Ishikawa (cell line): ENCODE results near the gene SIT1.

ENCODE experiments used
- CEBPB ChIP-seq: IDR thresholded peaks from 2 replicates; pipeline ENCODE4 v1.6.1; 2012
- CREB1 ChIP-seq: IDR thresholded peaks from 2 replicates; pipeline ENCODE4 v1.6.1; 2012; ENCODE audit warnings: low read depth
- EGR1 ChIP-seq: IDR thresholded peaks from 2 replicates; pipeline ENCODE4 v1.6.1; 2012
- EP300 ChIP-seq: IDR thresholded peaks from 2 replicates; pipeline ENCODE4 v1.6.1; 2012; ENCODE audit warnings: borderline replicate concordance
- FOXM1 ChIP-seq: IDR thresholded peaks from 2 replicates; pipeline ENCODE4 v1.6.1; 2012; ENCODE audit warnings: low read depth, borderline replicate concordance
- MAX ChIP-seq: IDR thresholded peaks from 2 replicates; pipeline ENCODE4 v1.6.1; 2012
- NFIC ChIP-seq: IDR thresholded peaks from 2 replicates; pipeline ENCODE4 v1.6.1; 2012
- RAD21 ChIP-seq: IDR thresholded peaks from 2 replicates; pipeline ENCODE4 v1.6.1; 2012; ENCODE audit warnings: low read depth
- REST ChIP-seq: IDR thresholded peaks from 2 replicates; pipeline ENCODE4 v1.6.1; 2012; ENCODE audit warnings: low read depth, mild to moderate bottlenecking
- TAF1 ChIP-seq: IDR thresholded peaks from 2 replicates; pipeline ENCODE4 v1.6.1; 2012; ENCODE audit warnings: low read depth, mild to moderate bottlenecking
- TCF12 ChIP-seq: IDR thresholded peaks from 2 replicates; pipeline ENCODE4 v1.6.1; 2012; ENCODE audit warnings: low read depth
- TEAD4 ChIP-seq: IDR thresholded peaks from 2 replicates; pipeline ENCODE4 v1.6.1; 2012
- USF1 ChIP-seq: IDR thresholded peaks from 2 replicates; pipeline ENCODE4 v1.6.1; 2012
- YY1 ChIP-seq: IDR thresholded peaks from 2 replicates; pipeline ENCODE4 v1.6.1; 2012; ENCODE audit warnings: low read depth
- ZBTB7A ChIP-seq: IDR thresholded peaks from 2 replicates; pipeline ENCODE4 v1.6.1; 2012; ENCODE audit warnings: low read depth

Gene SIT1

GRCh38 chr9:35690614-35691333 is 40.0 kb upstream of the SIT1 start:
- peak; percentile 24; the same call in 1 of the 2 replicates for TF ChIP-seq FOXM1
- peak; percentile 58 for TF ChIP-seq MAX
- 0 out of 2 replicates have a peak, but pooled peaks have one; percentile 21 for TF ChIP-seq EP300
- peak; percentile 68 for TF ChIP-seq USF1
- TF ChIP-seq TCF12, result no peak
- no peak; the same call in 1 of the 2 replicates for TF ChIP-seq ZBTB7A
- TF ChIP-seq TEAD4, result peak; percentile 14
- TF ChIP-seq TAF1, result peak; percentile 38
- no peak for TF ChIP-seq CEBPB

- TF ChIP-seq FOXM1, result no peak
- no peak for TF ChIP-seq CEBPB
- no peak for TF ChIP-seq TAF1
- TF ChIP-seq ZBTB7A, result no peak
- no peak for TF ChIP-seq YY1
- TF ChIP-seq TCF12, result no peak
- no peak for TF ChIP-seq EP300
Measured at GRCh38 chr9:35690294-35690613, 39.5 kb upstream of the SIT1 start.

- TF ChIP-seq CEBPB (no peak), NFIC (no peak), TCF12 (no peak), EP300 (no peak), EGR1 (no peak), MAX (no peak), CREB1 (no peak)
Measured at GRCh38 chr9:35689542-35690293, 39.0 kb upstream of the SIT1 start, which contains the start of gene TPM2. TPM2 (minus strand) TSS chr9:35689925; CDS start chr9:35689817, 108 bp downstream.

GRCh38 chr9:35688558-35689541 is 38.1 kb upstream of the SIT1 start:
- TF ChIP-seq EGR1, result peak; percentile 26; the same call in 1 of the 2 replicates
- TF ChIP-seq YY1, result no peak

- TF ChIP-seq MAX (no peak), TAF1 (no peak), CREB1 (no peak), RAD21 (no peak), TCF12 (no peak), USF1 (no peak), EP300 (no peak), ZBTB7A (no peak), EGR1 (no peak), NFIC (no peak), TEAD4 (no peak), FOXM1 (no peak), REST (no peak), YY1 (no peak)
Measured at GRCh38 chr9:35687972-35688557, 37.3 kb upstream of the SIT1 start.

- TF ChIP-seq FOXM1 (no peak), TCF12 (no peak), RAD21 (no peak), TEAD4 (no peak), TAF1 (no peak), CREB1 (no peak), EP300 (no peak), CEBPB (no peak), MAX (no peak), REST (no peak), ZBTB7A (no peak), EGR1 (no peak), NFIC (no peak), USF1 (no peak), YY1 (no peak)
Measured at GRCh38 chr9:35687306-35687705, 36.6 kb upstream of the SIT1 start.
